Nephron progenitor cell (in vitro differentiated cells): ENCODE data around the gene PPP2R5A.
"Not testable (repeated sequence)": the region's sequence is repeated elsewhere in the genome, so short reads cannot be mapped to it uniquely, and the experiment has no call there.

Source experiments
- DNase-seq: peaks from one replicate; pipeline ENCODE4 v3.0.0; 2021
- H3K27ac Mint-ChIP-seq: 2 replicates; pipeline ENCODE4 v1.8.0; 2021; ENCODE audit warnings: mild to moderate bottlenecking, moderate library complexity, mixed read lengths
- H3K27me3 Mint-ChIP-seq: 2 replicates; pipeline ENCODE4 v1.8.0; 2021; ENCODE audit warnings: mild to moderate bottlenecking, low read depth, mixed read lengths; ENCODE audit not compliant: poor library complexity
- H3K36me3 Mint-ChIP-seq: 2 replicates; pipeline ENCODE4 v1.8.0; 2021; ENCODE audit warnings: low read depth, mixed read lengths
- H3K4me1 Mint-ChIP-seq: 2 replicates; pipeline ENCODE4 v1.8.0; 2021; ENCODE audit warnings: mixed read lengths
- H3K4me3 Mint-ChIP-seq: 2 replicates; pipeline ENCODE4 v1.8.0; 2021; ENCODE audit warnings: mild to moderate bottlenecking, moderate library complexity, mixed read lengths
- H3K9me3 Mint-ChIP-seq: 2 replicates; pipeline ENCODE4 v1.8.0; 2021; ENCODE audit warnings: mild to moderate bottlenecking, moderate library complexity, mixed read lengths
- TF ChIP-seq, protein P1 (sequence below): fragments of 200-600 bp; sonication (generic); IDR thresholded peaks from 2 replicates; pipeline ENCODE4 v1.5.0; 2021; ENCODE audit warnings: antibody characterized with exemption

Gene PPP2R5A

DNA sequence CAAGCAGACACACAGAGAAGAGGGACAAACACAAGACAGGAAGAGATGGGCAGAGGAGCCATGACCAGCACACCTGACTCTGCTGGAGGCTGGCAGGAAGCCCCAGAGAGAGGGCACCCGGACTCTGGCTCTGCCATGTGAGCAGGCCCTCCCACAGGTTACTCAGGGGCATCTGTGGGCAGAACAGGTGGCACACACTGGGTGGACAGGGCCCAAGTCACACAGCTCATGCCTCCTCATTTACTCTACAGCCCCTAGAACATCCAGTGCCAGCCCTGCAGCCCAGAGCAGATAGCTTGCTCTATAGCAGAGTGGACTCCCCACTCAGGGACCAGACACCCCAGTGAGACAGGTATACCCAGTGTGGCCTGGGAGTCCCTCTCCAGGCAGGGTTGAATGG, 100.8 kb downstream of the PPP2R5A start:
- Mint-ChIP-seq H3K9me3 (peaks cover 28% of the 10 kb centered on the region), H3K36me3 (peaks cover 96% of the 10 kb centered on the region), H3K4me1 (no peaks in the 10 kb centered on the region), H3K27ac (peak overlapping the region; percentile 17), H3K4me3 (no peak overlapping the region), H3K27me3 (peaks cover 13% of the 10 kb centered on the region)
- TF ChIP-seq, protein P1, sequence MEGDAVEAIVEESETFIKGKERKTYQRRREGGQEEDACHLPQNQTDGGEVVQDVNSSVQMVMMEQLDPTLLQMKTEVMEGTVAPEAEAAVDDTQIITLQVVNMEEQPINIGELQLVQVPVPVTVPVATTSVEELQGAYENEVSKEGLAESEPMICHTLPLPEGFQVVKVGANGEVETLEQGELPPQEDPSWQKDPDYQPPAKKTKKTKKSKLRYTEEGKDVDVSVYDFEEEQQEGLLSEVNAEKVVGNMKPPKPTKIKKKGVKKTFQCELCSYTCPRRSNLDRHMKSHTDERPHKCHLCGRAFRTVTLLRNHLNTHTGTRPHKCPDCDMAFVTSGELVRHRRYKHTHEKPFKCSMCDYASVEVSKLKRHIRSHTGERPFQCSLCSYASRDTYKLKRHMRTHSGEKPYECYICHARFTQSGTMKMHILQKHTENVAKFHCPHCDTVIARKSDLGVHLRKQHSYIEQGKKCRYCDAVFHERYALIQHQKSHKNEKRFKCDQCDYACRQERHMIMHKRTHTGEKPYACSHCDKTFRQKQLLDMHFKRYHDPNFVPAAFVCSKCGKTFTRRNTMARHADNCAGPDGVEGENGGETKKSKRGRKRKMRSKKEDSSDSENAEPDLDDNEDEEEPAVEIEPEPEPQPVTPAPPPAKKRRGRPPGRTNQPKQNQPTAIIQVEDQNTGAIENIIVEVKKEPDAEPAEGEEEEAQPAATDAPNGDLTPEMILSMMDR = no peak
- no peak for DNase-seq

DNA sequence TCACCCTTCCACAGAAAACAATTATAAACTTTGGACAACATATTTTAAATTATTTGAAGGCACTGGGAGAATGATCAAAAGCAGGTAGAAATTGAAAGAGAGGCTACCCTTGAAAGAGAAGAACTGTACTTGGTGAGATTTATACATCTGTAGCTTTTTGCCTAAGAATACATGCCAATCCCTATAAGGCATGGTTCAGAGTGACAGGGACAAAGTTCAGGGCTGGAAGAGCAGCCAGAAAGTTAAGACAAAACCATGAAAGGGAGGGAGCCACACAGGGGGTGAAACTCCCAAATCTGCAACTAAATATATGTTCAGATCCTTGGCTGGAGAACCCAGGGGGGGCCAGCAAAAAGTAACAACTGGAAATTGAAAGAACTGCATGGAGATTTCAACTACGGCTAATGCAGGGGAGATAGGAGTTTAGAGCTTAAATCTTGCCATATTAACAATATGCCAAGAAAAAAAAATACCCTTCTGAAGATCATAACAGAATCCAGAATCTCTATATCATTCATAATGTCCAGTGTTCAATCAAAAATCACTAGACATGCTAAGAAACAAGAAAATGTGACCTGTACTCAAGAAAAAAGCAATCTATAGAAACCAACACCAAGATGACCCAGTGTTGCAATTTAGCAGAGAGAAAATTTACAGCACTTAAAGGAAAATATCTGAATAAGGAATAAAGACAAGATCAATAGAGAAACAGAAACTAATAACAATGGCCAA, 103.9 kb downstream of the PPP2R5A start:
- Mint-ChIP-seq H3K9me3 (peaks cover 54% of the 10 kb centered on the region), H3K27ac (no peak overlapping the region), H3K4me3 (no peak overlapping the region), H3K27me3 (peaks cover 13% of the 10 kb centered on the region), H3K4me1 (no peaks in the 10 kb centered on the region), H3K36me3 (peaks cover 92% of the 10 kb centered on the region)
- DNase-seq = no peak
- TF ChIP-seq, protein P1 = no peak

DNA sequence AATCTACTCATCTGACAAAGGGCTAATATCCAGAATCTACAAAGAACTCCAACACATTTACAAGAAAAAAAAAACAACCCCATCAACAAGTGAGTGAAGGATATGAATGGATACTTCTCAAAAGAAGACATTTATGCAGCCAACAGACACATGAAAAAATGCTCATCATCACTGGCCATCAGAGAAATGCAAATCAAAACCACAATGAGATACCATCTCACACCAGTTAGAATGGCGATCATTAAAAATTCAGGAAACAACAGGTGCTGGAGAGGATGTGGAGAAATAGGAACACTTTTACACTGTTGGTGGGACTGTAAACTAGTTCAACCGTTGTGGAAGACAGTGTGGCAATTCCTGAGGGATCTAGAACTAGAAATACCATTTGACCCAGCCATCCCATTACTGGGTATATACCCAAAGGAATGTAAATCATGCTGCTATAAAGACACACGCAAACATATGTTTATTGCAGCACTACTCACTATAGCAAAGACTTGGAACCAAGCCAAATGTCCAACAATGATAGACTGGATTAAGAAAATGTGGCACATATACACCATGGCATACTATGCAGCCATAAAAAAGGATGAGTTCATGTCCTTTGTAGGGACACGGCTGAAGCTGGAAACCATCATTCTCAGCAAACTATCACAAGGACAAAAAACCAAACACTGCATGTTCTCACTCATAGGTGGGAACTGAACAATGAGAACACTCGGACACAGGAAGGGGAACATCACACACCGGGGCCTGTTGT, 110.6 kb downstream of the PPP2R5A start:
- peaks cover 87% of the 10 kb centered on the region for H3K36me3 Mint-ChIP-seq
- not testable (repeated sequence) for DNase-seq, H3K27me3 Mint-ChIP-seq, H3K4me3 Mint-ChIP-seq, H3K27ac Mint-ChIP-seq, H3K4me1 Mint-ChIP-seq
- H3K9me3 Mint-ChIP-seq = peaks cover 70% of the 10 kb centered on the region

DNA sequence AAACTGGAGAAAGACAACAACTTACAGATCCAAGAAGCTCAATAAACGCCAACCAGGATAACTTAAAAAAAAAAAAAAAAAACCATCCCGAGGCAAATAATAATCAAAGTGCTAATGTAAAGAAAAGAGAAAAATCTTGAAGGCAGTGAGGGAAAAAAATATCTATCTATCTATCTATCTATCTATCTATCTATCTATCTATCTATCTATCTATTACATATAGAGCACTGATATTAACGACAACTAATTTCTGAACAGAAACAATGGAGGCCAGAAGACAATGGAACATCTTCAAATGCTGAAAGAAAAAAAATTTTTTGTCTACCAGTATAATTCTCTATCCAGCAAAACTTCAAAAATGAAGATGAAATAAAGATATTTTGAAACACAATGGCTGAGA, 111.4 kb downstream of the PPP2R5A start:
- H3K27ac Mint-ChIP-seq = no peak overlapping the region
- no peak for DNase-seq
- peaks cover 80% of the 10 kb centered on the region for H3K36me3 Mint-ChIP-seq
- no peak overlapping the region for H3K4me3 Mint-ChIP-seq
- no peaks in the 10 kb centered on the region for H3K4me1 Mint-ChIP-seq
- TF ChIP-seq, protein P1 = no peak
- H3K9me3 Mint-ChIP-seq = peaks cover 63% of the 10 kb centered on the region
- H3K27me3 Mint-ChIP-seq = no peaks in the 10 kb centered on the region

DNA sequence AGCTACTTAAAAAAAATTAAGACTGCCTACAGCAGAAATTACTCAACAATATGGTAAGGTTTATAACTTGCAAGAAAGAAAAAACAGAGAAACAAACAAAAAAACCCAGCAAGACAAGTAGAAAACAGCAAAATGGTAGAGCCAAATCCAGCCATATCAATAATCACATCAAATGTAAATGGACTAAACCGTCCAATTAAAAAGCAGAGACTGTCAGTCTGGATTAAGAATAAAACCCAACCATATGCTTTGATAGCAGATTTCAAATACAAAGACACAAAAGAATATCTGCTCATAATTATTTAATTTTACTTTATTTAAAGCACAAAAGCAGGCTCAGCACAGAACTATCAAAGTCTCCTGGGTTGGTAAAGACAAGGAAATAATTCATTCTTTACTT, 112.0 kb downstream of the PPP2R5A start:
- TF ChIP-seq, protein P1 = no peak
- Mint-ChIP-seq H3K27ac (no peak overlapping the region), H3K4me1 (no peaks in the 10 kb centered on the region)

DNA sequence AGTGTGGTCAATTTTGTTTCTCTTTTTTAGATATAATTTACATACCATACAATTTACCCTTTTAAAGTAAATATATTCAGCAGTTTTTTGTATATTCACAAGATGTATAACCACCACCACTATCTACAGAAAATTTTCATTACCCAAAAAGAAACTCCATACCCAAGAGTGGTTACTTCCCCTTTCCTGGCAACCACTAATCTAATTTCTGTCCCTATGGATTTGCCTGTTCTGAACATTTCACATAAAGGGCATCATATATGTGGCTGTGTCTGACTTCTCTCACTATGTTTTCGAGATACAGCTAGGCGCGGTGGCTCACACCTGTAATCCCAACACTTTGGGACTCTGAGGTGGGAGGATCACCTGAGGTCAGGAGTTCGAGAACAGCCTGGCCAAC, 115.8 kb downstream of the PPP2R5A start:
- H3K36me3 Mint-ChIP-seq = peaks cover 90% of the 10 kb centered on the region
- peaks cover 28% of the 10 kb centered on the region for H3K9me3 Mint-ChIP-seq
- DNase-seq = no peak
- no peak overlapping the region for H3K27ac Mint-ChIP-seq
- H3K27me3 Mint-ChIP-seq = no peaks in the 10 kb centered on the region
- H3K4me1 Mint-ChIP-seq = no peaks in the 10 kb centered on the region
- TF ChIP-seq, protein P1 = no peak
- no peak overlapping the region for H3K4me3 Mint-ChIP-seq

More for the DNA sequence above, 112.0 kb downstream of the PPP2R5A start:
- DNase-seq = no peak
- H3K27me3 Mint-ChIP-seq = no peaks in the 10 kb centered on the region
- H3K4me3 Mint-ChIP-seq = no peak overlapping the region
- peaks cover 57% of the 10 kb centered on the region for H3K9me3 Mint-ChIP-seq
- peaks cover 80% of the 10 kb centered on the region for H3K36me3 Mint-ChIP-seq
